Measurements from ENCODE around the gene LBP.

- no peak for TF ChIP-seq CTCF (IDR thresholded peaks at IDR 0.05)
- no peak for TF ChIP-seq EP300 (IDR thresholded peaks at IDR 0.05)
Measured at GRCh38 chr20:38346741-38347140, 459 bp downstream of the LBP start.

All from sigmoid colon (tissue), 4 donors.